Panc1 (cell line): ENCODE data around the gene PEX16. TPM values are rescaled to one million over a fixed set of nuclear protein-coding genes. Genes with fewer than 3 reads are reported as not detected.

ENCODE experiments used
- ATAC-seq: fragments of 200-7000 bp; cut with Tn5 transposase; 2 replicates; pipeline ENCODE4 v1.9.1; 2020; ENCODE audit warnings: mild to moderate bottlenecking, moderate library complexity
- BruUV-seq: library from RNA; stranded (reverse); fragments of 400-500 nt; replicated peaks from 2 replicates; lab custom pipeline; 2021; lab: Mats Ljungman, UMichigan
- CTCF ChIA-PET: fragments of 300-600 bp; sonication (Branson Sonifier 250); formaldehyde crosslinking; loops from one replicate; lab custom pipeline; 2022; ENCODE audit warnings: antibody characterized with exemption; lab: Charles Lee
- POLR2A ChIA-PET: fragments of 300-600 bp; sonication (Branson Sonifier 250); formaldehyde crosslinking; loops from one replicate; lab custom pipeline; 2022; ENCODE audit warnings: antibody characterized with exemption; lab: Charles Lee
- DNase-seq: peaks from one replicate; pipeline ENCODE4 v3.0.0-alpha.2; 2010; ENCODE audit warnings: low read depth, low spot score
- H3K27ac ChIP-seq: 2 replicates; pipeline ENCODE4 v1.5.1; 2011; ENCODE audit warnings: mild to moderate bottlenecking, low read length, inconsistent platforms
- H3K27me3 ChIP-seq: fragments of 200-500 bp; sonication (Bioruptor generic); 2 replicates; pipeline ENCODE4 v1.6.0; 2014; ENCODE audit warnings: low read length, inconsistent platforms; ENCODE audit not compliant: control insufficient read depth, insufficient read depth
- H3K36me3 ChIP-seq: fragments of 200-500 bp; sonication (Bioruptor generic); 2 replicates; pipeline ENCODE4 v1.5.1; 2014; ENCODE audit warnings: inconsistent platforms, mild to moderate bottlenecking, low read length, moderate library complexity; ENCODE audit not compliant: control insufficient read depth, insufficient read depth
- H3K4me1 ChIP-seq: 2 replicates; pipeline ENCODE4 v1.5.1; 2011; ENCODE audit warnings: inconsistent platforms, mild to moderate bottlenecking, low read length, moderate library complexity; ENCODE audit not compliant: control insufficient read depth, insufficient read depth
- H3K4me3 ChIP-seq, 2 experiments: 2 replicates each; pipeline ENCODE4 v1.5.1; 2011 to 2012; ENCODE audit warnings: low read depth in 2 of 2, low read length in 2 of 2, mild to moderate bottlenecking in 2 of 2, inconsistent platforms in 1 of 2, moderate library complexity in 1 of 2
- H3K9me3 ChIP-seq: fragments of 200-500 bp; sonication (Bioruptor generic); 2 replicates; pipeline ENCODE4 v1.5.1; 2014; ENCODE audit warnings: low read depth, mild to moderate bottlenecking, inconsistent platforms, low read length, moderate library complexity; ENCODE audit not compliant: control insufficient read depth, insufficient read depth
- CTCF ChIP-seq: fragments of 450-650 bp; IDR thresholded peaks from 2 replicates; pipeline ENCODE4 v1.5.1; 2017; ENCODE audit warnings: mild to moderate bottlenecking
- POLR2AphosphoS5 ChIP-seq: IDR thresholded peaks from 2 replicates; pipeline ENCODE4 v1.6.1; 2012; ENCODE audit warnings: mild to moderate bottlenecking, low read depth, low read length, moderate library complexity
- REST ChIP-seq, 2 experiments: IDR thresholded peaks; 2 replicates each; pipeline ENCODE4 v1.6.1; 2011 to 2012; ENCODE audit warnings: low read depth in 2 of 2, control low read depth in 1 of 2, low read length in 1 of 2, mild to moderate bottlenecking in 1 of 2, moderate library complexity in 1 of 2; ENCODE audit not compliant: insufficient read depth in 1 of 2
- SIN3A ChIP-seq: IDR thresholded peaks from 2 replicates; pipeline ENCODE4 v1.6.1; 2012; ENCODE audit warnings: low read depth, mild to moderate bottlenecking, low read length, moderate library complexity, borderline replicate concordance; ENCODE audit not compliant: insufficient read depth
- TCF7L2 ChIP-seq: IDR thresholded peaks from 2 replicates; pipeline ENCODE4 v1.6.1; 2011; ENCODE audit warnings: mild to moderate bottlenecking, low read depth, low read length, inconsistent platforms
- in situ Hi-C: cut with HindIII; loops from 2 replicates; pipeline ENCODE4 v1.10.0; 2016; ENCODE audit warnings: low sequenced_read_pairs, low pct_unique_long_range_greater_than_20kb
- intact Hi-C: fragments of 100-400 bp; cut with micrococcal nuclease; formaldehyde crosslinking; loops from one replicate; pipeline ENCODE4 v1.10.0; 2022; ENCODE audit not compliant: unreplicated experiment
- total RNA-seq: library from RNA; stranded (reverse); gene quantifications from one replicate; pipeline ENCODE4 v1.2.1, GENCODE V29; 2021; ENCODE audit not compliant: unreplicated experiment

PEX16 gene
- total RNA-seq, 1 experiment from 2014 or later: 37.5 TPM

GRCh38 chr11:45877221-45877620, 40.5 kb downstream of the PEX16 start:
- TF ChIP-seq REST (IDR thresholded peaks at IDR 0.05; ENCODE audit: insufficient read depth in 1 of 2, low read depth in 2 of 2, low read length in 1 of 2) (no peak), POLR2AphosphoS5 (no peak), CTCF (no peak), TCF7L2 (no peak), SIN3A (no peak)
- DNase-seq: no peak
- intact Hi-C loops (loop anchor here (10.0 kb wide), 1 partner anchor 128 kb away; no protein-coding TSS in a partner anchor), in situ Hi-C loops (no loop called here)
- CTCF ChIA-PET: no interaction called here
- no peaks in the 10 kb centered on the region for H3K27me3 ChIP-seq
- no TSS peak for BruUV-seq
- POLR2A ChIA-PET: no interaction called here
- no peak overlapping the region for H3K27ac ChIP-seq
- no peak for ATAC-seq
- H3K36me3 ChIP-seq: peaks cover 2% of the 10 kb centered on the region; the same call in 1 of the 2 replicates
- no peak overlapping the region for H3K4me3 ChIP-seq
- H3K4me1 ChIP-seq: no peaks in the 10 kb centered on the region
- H3K9me3 ChIP-seq: no peaks in the 10 kb centered on the region

GRCh38 chr11:45876401-45876800, 41.3 kb downstream of the PEX16 start:
- H3K9me3 ChIP-seq: no peaks in the 10 kb centered on the region
- no peaks in the 10 kb centered on the region for H3K4me1 ChIP-seq
- in situ Hi-C loops: no loop called here
- BruUV-seq: no TSS peak
- no peak overlapping the region for H3K27ac ChIP-seq
- H3K4me3 ChIP-seq: no peak overlapping the region
- peaks cover 2% of the 10 kb centered on the region; the same call in 1 of the 2 replicates for H3K36me3 ChIP-seq
- intact Hi-C loops: loop anchor here (10.0 kb wide), 1 partner anchor 128 kb away; no protein-coding TSS in a partner anchor
- TF ChIP-seq REST (IDR thresholded peaks at IDR 0.05; ENCODE audit: insufficient read depth in 1 of 2, low read depth in 2 of 2, low read length in 1 of 2): no peak
- no peak for TF ChIP-seq SIN3A
- no peak for TF ChIP-seq TCF7L2
- no peak for TF ChIP-seq CTCF
- no peak for TF ChIP-seq POLR2AphosphoS5
- ChIA-PET CTCF (no interaction called here), POLR2A (no interaction called here)
- DNase-seq (no peak), ATAC-seq (no peak)
- no peaks in the 10 kb centered on the region for H3K27me3 ChIP-seq
